Measurements from ENCODE around the gene DGCR6.
"Not testable (repeated sequence)": the region's sequence is repeated elsewhere in the genome, so short reads cannot be mapped to it uniquely, and the experiment has no call there.

DNA sequence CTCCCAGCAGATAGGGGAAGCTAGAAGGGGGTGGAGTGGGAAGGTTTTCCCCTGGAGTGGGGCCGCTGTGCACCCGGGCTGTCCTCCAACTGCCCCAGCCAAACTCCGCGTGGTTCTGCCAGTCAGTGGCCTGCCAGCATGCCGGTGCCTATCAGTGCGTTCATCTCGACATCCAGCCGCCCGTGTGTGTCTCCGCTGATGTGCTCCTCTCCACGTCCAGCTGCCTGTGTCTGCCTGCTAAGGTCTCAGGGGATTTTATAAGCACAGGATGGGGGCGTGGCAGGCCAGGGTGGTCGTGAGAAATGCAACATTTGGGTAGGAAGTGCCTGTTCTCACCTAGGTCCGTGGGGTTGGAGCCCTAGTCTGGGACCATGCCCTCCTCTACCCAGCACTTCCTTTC lies 47.0 kb downstream of the DGCR6 start:
- not testable (repeated sequence) for TF ChIP-seq ARNT (IDR thresholded peaks at IDR 0.05); SUZ12 (IDR thresholded peaks at IDR 0.05); SP1 (IDR thresholded peaks at IDR 0.05); ELF4 (IDR thresholded peaks at IDR 0.05); FOXM1 (IDR thresholded peaks at IDR 0.05; ENCODE audit: borderline replicate concordance); CTBP1 (IDR thresholded peaks at IDR 0.05; ENCODE audit: borderline replicate concordance)
